PC-3 (cell line): ENCODE results near the gene AP4B1.

Experiments
- EZH2 ChIP-seq: fragments of 300-600 bp; sonication (generic); IDR thresholded peaks from one replicate; pipeline ENCODE4 v1.6.1; 2017; ENCODE audit warnings: antibody characterized with exemption, mild to moderate bottlenecking, low read length; ENCODE audit not compliant: unreplicated experiment
- EZH2phosphoT487 ChIP-seq: fragments of 300-600 bp; sonication (generic); IDR thresholded peaks from 2 replicates; pipeline ENCODE4 v1.6.1; 2018; ENCODE audit warnings: mild to moderate bottlenecking, antibody characterized with exemption, low read length, borderline replicate concordance
- TF ChIP-seq, protein P1 (sequence below): fragments of 300-600 bp; sonication (generic); conservative IDR thresholded peaks from 2 replicates; pipeline ENCODE4 v1.5.1; 2017; ENCODE audit warnings: antibody characterized with exemption, low read depth, mild to moderate bottlenecking, low read length

GRCh38 chr1:113916974-113917373 lies 12.4 kb upstream of the AP4B1 start:
- TF ChIP-seq, protein P1, sequence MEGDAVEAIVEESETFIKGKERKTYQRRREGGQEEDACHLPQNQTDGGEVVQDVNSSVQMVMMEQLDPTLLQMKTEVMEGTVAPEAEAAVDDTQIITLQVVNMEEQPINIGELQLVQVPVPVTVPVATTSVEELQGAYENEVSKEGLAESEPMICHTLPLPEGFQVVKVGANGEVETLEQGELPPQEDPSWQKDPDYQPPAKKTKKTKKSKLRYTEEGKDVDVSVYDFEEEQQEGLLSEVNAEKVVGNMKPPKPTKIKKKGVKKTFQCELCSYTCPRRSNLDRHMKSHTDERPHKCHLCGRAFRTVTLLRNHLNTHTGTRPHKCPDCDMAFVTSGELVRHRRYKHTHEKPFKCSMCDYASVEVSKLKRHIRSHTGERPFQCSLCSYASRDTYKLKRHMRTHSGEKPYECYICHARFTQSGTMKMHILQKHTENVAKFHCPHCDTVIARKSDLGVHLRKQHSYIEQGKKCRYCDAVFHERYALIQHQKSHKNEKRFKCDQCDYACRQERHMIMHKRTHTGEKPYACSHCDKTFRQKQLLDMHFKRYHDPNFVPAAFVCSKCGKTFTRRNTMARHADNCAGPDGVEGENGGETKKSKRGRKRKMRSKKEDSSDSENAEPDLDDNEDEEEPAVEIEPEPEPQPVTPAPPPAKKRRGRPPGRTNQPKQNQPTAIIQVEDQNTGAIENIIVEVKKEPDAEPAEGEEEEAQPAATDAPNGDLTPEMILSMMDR = no peak
- TF ChIP-seq EZH2 = no peak
- TF ChIP-seq EZH2phosphoT487 = no peak
